Lung (tissue), 12 donors: ENCODE measurements around the gene PLAAT3. TPM values are rescaled to one million over a fixed set of nuclear protein-coding genes. Genes with fewer than 3 reads are reported as not detected.
"Not testable (repeated sequence)": the region's sequence is repeated elsewhere in the genome, so short reads cannot be mapped to it uniquely, and the experiment has no call there.

Experiments
- ATAC-seq: fragments of 200-7000 bp; cut with Tn5 transposase; one replicate; pipeline ENCODE4 v1.9.1; 2020; ENCODE audit warnings: moderate number of reproducible peaks; ENCODE audit not compliant: insufficient read depth, low FRiP score
- DNase-seq, 3 donors: peaks; one replicate each; pipeline ENCODE4 v3.0.0-alpha.2; 2013 to 2017
- H3K27ac ChIP-seq, 2 donors: one replicate each; pipeline ENCODE4 v1.5.1; 2013; ENCODE audit warnings: mild to moderate bottlenecking in 2 of 2, moderate library complexity in 2 of 2, control low read depth in 1 of 2, inconsistent platforms in 1 of 2, low read depth in 1 of 2, low read length in 1 of 2
- H3K27me3 ChIP-seq, 3 donors: one replicate each; pipeline ENCODE4 v1.5.1; 2013; ENCODE audit warnings: low read length in 2 of 3; ENCODE audit not compliant: control insufficient read depth in 3 of 3, insufficient read depth in 3 of 3
- H3K36me3 ChIP-seq, 4 donors: one replicate each; pipeline ENCODE4 v1.5.1; 2013; ENCODE audit warnings: low read length in 4 of 4, mild to moderate bottlenecking in 1 of 4, moderate library complexity in 1 of 4; ENCODE audit not compliant: control insufficient read depth in 4 of 4, insufficient read depth in 4 of 4
- H3K4me1 ChIP-seq, 5 donors: one replicate each; pipeline ENCODE4 v1.5.1; 2013; ENCODE audit warnings: low read length in 5 of 5, mild to moderate bottlenecking in 2 of 5, moderate library complexity in 1 of 5; ENCODE audit not compliant: control insufficient read depth in 5 of 5, insufficient read depth in 5 of 5
- H3K4me3 ChIP-seq: one replicate; pipeline ENCODE4 v1.5.1; 2013; ENCODE audit warnings: mild to moderate bottlenecking, control low read depth, moderate library complexity
- H3K9ac ChIP-seq, 2 donors: one replicate each; pipeline ENCODE4 v1.5.1; 2013; ENCODE audit warnings: low read length in 2 of 2, control low read depth in 1 of 2; ENCODE audit not compliant: insufficient read depth in 1 of 2
- H3K9me3 ChIP-seq, 4 donors: one replicate each; pipeline ENCODE4 v1.5.1; 2013; ENCODE audit warnings: low read length in 3 of 4, mild to moderate bottlenecking in 1 of 4, moderate library complexity in 1 of 4; ENCODE audit not compliant: control insufficient read depth in 4 of 4, insufficient read depth in 3 of 4
- WGBS, 2 donors: extraction: QIAGEN DNeasy Blood & Tissue Kit; methylation state at CpG; one replicate each; pipeline ENCODE4 v1.1.7; 2013; 5-methylcytosine and 5-hydroxymethylcytosine counted together
- polyA plus RNA-seq, 2 donors: library from polyadenylated mRNA; stranded (reverse); fragments of 200-250 nt; gene quantifications; one replicate each; pipeline ENCODE4 v1.2.1, GENCODE V29; 2013
- total RNA-seq, 2 donors: library from RNA; depleted of rRNA in 1 of 2; stranded (reverse); fragments of >200 nt in 1 of 2; gene quantifications; one replicate each; pipeline ENCODE4 v1.2.1, GENCODE V29; 2014 to 2021
- TF ChIP-seq, protein P1 (sequence below): IDR thresholded peaks from 2 replicates; pipeline ENCODE4 v1.5.1; 2012; ENCODE audit warnings: mild to moderate bottlenecking; ENCODE audit errors: control extremely low read depth, extremely low read depth
- donor health status: control.
- donor health status: control.
- donor health status: Bipolar disorder and iron deficiency.
- donor health status: healthy.
- donor health status: DM: yes; HTN: yes; CAD: no.

PLAAT3 gene
- total and polyA plus RNA-seq, 4 donors, result 12.7 to 232 (median 89.8) TPM

DNA sequence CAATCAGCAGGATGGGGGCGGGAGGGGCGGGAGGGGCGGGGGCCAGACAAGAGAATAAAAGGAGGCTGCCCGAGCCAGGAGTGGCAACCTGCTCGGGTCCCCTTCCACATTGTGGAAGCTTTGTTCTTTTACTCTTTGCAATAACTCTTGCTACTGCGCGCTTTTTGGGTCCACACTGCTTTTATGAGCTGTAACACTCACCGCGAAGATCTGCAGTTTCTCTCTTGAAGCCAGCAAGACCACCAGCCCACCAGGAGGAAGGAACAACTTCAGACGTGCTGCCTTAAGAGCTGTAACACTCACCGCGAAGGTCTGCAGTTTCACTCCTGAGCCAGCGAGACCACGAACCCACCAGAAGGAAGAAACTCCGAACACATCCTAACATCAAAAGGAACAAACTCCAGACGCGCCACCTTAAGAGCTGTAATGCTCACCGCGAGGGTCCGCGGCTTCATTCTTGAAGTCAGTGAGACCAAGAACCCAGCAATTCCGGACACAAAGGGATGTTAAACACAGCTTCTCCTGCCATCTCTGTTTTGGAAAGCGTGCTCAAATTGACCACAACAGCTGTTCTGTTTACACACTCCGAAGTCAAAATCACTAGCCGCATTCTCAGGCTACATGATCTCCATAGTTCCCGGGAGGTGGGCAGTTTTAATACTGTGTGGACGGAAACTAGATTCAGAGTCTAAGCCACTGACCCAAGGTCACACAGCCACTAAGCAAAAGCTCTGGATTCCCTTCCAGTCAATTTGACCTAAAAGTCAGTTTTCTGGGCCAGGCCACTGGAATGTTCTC lies 62.9 kb downstream of the PLAAT3 start:
- Histone ChIP-seq H3K4me1 (peaks cover 0 to 2% (median 0%) of the 10 kb centered on the region in 5 donors), H3K27ac (no peak overlapping the region), H3K36me3 (peaks cover 0 to 7% (median 1%) of the 10 kb centered on the region in 4 donors), H3K27me3 (no peaks in the 10 kb centered on the region), H3K4me3 (no peak overlapping the region), H3K9me3 (no peaks in the 10 kb centered on the region), H3K9ac (no peak overlapping the region)
- WGBS, 2 donors, result 56 to 76% methylated on average over 27 of the region's 27 CpGs
- TF ChIP-seq, protein P1, sequence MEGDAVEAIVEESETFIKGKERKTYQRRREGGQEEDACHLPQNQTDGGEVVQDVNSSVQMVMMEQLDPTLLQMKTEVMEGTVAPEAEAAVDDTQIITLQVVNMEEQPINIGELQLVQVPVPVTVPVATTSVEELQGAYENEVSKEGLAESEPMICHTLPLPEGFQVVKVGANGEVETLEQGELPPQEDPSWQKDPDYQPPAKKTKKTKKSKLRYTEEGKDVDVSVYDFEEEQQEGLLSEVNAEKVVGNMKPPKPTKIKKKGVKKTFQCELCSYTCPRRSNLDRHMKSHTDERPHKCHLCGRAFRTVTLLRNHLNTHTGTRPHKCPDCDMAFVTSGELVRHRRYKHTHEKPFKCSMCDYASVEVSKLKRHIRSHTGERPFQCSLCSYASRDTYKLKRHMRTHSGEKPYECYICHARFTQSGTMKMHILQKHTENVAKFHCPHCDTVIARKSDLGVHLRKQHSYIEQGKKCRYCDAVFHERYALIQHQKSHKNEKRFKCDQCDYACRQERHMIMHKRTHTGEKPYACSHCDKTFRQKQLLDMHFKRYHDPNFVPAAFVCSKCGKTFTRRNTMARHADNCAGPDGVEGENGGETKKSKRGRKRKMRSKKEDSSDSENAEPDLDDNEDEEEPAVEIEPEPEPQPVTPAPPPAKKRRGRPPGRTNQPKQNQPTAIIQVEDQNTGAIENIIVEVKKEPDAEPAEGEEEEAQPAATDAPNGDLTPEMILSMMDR, result no peak
- DNase-seq, result no peak
- ATAC-seq, result no peak

DNA sequence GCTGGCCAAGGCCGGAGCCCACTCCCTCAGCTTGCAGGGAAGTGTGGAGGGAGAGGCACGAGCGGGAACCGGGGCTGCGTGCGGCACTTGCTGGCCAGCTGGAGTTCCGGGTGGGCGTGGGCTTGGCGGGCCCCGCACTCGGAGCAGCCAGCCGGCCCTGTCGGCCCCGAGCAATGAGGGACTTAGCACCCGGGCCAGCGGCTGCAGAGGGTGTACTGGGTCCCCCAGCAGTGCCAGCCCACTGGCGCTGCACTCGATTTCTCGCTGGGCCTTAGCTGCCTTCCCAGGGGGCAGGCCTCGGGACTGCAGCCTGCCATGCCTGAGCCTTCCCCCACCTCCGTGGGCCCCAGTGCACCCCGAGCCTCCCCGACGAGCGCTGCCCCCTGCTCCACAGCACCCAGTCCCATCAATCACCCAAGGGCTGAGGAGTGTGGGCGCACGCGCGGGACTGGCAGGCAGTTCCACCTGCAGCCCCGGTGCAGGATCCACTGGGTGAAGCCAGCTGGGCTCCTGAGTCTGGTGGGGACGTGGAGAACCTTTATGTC lies 64.0 kb downstream of the PLAAT3 start:
- H3K4me1 ChIP-seq, DNase-seq, H3K27ac ChIP-seq, ATAC-seq, H3K9ac ChIP-seq, H3K27me3 ChIP-seq, H3K9me3 ChIP-seq, H3K4me3 ChIP-seq: not testable (repeated sequence)
- 91 to 95% methylated on average over 22 to 31 of the region's 31 CpGs for WGBS, 2 donors
- peaks cover 0 to 15% (median 1%) of the 10 kb centered on the region in 4 donors for H3K36me3 ChIP-seq

DNA sequence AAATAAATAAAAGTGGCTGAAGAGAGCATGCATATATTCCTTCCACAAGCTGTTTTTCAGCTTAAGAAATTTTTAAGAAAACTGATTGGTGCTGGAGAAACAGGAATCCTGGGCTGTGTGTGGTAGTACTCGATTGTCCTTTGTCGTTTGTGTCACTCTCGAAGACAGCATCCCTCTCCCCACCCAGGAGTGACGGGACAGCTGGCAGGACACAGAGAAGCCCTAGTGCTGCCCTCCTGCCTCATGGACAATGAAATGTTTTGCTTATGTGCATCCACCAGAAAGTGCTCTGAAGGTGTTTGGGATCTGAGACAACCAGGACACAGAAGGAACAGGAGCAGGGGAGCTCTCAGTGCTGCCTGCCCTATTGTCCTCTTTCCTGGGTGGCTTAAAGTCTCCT lies 64.8 kb downstream of the PLAAT3 start:
- H3K27me3 ChIP-seq, result no peaks in the 10 kb centered on the region
- no peak overlapping the region for H3K27ac ChIP-seq
- H3K36me3 ChIP-seq, result peaks cover 0 to 22% (median 1%) of the 10 kb centered on the region in 4 donors
- H3K4me1 ChIP-seq, result peaks cover 0 to 2% (median 0%) of the 10 kb centered on the region in 5 donors
- H3K9ac ChIP-seq, result no peak overlapping the region
- 90 to 91% methylated on average over 4 of the region's 4 CpGs for WGBS, 2 donors
- ATAC-seq (no peak), DNase-seq (no peak)
- TF ChIP-seq, protein P1, result no peak
- H3K4me3 ChIP-seq, result no peak overlapping the region
- H3K9me3 ChIP-seq, result no peaks in the 10 kb centered on the region

DNA sequence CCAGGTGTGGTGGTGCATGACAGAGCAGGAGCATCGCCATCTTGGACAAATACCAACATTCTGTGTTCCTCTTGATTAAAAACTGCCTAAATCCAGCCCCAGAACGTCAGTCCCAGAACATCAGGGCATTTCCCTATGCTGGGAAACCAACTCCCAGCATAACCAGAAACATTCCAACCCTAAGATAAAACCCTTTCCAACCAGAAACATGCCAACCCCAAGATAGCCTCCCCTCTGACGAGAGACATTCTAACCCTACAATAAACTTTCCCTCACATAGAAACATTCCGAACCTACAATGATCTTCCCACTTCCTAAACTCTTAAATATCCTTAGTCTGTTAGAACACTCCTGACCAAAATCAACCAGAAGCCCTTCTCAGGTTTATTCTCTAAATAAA lies 66.1 kb downstream of the PLAAT3 start:
- 86 to 96% methylated on average over 4 of the region's 4 CpGs for WGBS, 2 donors
- no peaks in the 10 kb centered on the region for H3K27me3 ChIP-seq
- H3K4me3 ChIP-seq, result no peak overlapping the region
- DNase-seq, result no peak
- H3K9ac ChIP-seq, result no peak overlapping the region
- TF ChIP-seq, protein P1, result no peak
- no peak for ATAC-seq
- H3K4me1 ChIP-seq, result peaks cover 0 to 2% (median 0%) of the 10 kb centered on the region in 5 donors
- H3K27ac ChIP-seq, result no peak overlapping the region
- H3K36me3 ChIP-seq, result peaks cover 0 to 22% (median 1%) of the 10 kb centered on the region in 4 donors
- no peaks in the 10 kb centered on the region for H3K9me3 ChIP-seq
